Measurements from ENCODE around the gene SRRM4. TPM values are rescaled to one million over a fixed set of nuclear protein-coding genes. Genes with fewer than 3 reads are reported as not detected.
A peak's percentile ranks its signal among the peaks of the same experiment; 100 is the strongest.

Gene SRRM4
- total RNA-seq, 1 experiment from 2014 or later = 1.4 TPM

GRCh38 chr12:119019166-119019565, 37.8 kb downstream of the SRRM4 start:
- Mint-ChIP-seq H3K27ac (peak overlapping the region in 1 of 3 experiments; percentile 9; a peak in 2 of 7 replicates), H3K4me3 (peak overlapping the region in 1 of 2 experiments; percentile 30; a peak in 2 of 5 replicates), H3K9me3 (peaks cover 5 to 6% of the 10 kb centered on the region in 2 experiments; a peak in 4 of 5 replicates), H3K36me3 (ENCODE audit: insufficient read depth in 1 of 3, low read depth in 3 of 3) (peaks cover 0 to 4% (median 4%) of the 10 kb centered on the region in 3 experiments; a peak in 3 of 7 replicates), H3K27me3 (ENCODE audit: low read depth) (peaks cover 2% of the 10 kb centered on the region), H3K4me1 (peaks cover 41 to 64% of the 10 kb centered on the region in 2 experiments)
- no peak overlapping the region for H4K5ac ChIP-seq (ENCODE audit: insufficient read length, low read depth, low read length)
- H3K56ac ChIP-seq (ENCODE audit: insufficient read length, low read depth, low read length) = no peak overlapping the region
- no peaks in the 10 kb centered on the region for H3K79me2 ChIP-seq (ENCODE audit: insufficient read depth, low read length)
- no peaks in the 10 kb centered on the region for H3K9me3 ChIP-seq (ENCODE audit: control insufficient read depth, low read depth, low read length)
- no peak overlapping the region for H2AK5ac ChIP-seq (ENCODE audit: insufficient read length, low read length)
- H4K20me1 ChIP-seq (ENCODE audit: control insufficient read depth, insufficient read depth, insufficient read length) = no peaks in the 10 kb centered on the region
- no peak overlapping the region for H2AFZ ChIP-seq (ENCODE audit: low read length)
- H2BK20ac ChIP-seq (ENCODE audit: low read depth, low read length, poor library complexity, severe bottlenecking) = no peak overlapping the region
- H3K27me3 ChIP-seq (ENCODE audit: insufficient read depth, low read length) = no peaks in the 10 kb centered on the region
- H3K79me1 ChIP-seq (ENCODE audit: insufficient read depth, low read depth, low read length, poor library complexity, severe bottlenecking) = no peaks in the 10 kb centered on the region
- H2BK15ac ChIP-seq (ENCODE audit: low read depth, low read length) = no peak overlapping the region
- H2BK5ac ChIP-seq (ENCODE audit: insufficient read length, low read length) = no peak overlapping the region
- H3K18ac ChIP-seq (ENCODE audit: insufficient read length, low read depth, low read length) = no peak overlapping the region
- H3K27ac ChIP-seq (ENCODE audit: insufficient read length, low read depth, low read length) = no peak overlapping the region
- H3K4ac ChIP-seq (ENCODE audit: low read depth, low read length) = no peak overlapping the region
- H3K14ac ChIP-seq (ENCODE audit: insufficient read depth, low read length) = no peak overlapping the region; the same call in 1 of the 2 replicates
- H3K4me1 ChIP-seq (ENCODE audit: insufficient read depth, low read length) = peaks cover 10% of the 10 kb centered on the region; the same call in 1 of the 2 replicates
- H4K91ac ChIP-seq (ENCODE audit: insufficient read length, low read depth, low read length) = no peak overlapping the region
- TF ChIP-seq, protein P1, sequence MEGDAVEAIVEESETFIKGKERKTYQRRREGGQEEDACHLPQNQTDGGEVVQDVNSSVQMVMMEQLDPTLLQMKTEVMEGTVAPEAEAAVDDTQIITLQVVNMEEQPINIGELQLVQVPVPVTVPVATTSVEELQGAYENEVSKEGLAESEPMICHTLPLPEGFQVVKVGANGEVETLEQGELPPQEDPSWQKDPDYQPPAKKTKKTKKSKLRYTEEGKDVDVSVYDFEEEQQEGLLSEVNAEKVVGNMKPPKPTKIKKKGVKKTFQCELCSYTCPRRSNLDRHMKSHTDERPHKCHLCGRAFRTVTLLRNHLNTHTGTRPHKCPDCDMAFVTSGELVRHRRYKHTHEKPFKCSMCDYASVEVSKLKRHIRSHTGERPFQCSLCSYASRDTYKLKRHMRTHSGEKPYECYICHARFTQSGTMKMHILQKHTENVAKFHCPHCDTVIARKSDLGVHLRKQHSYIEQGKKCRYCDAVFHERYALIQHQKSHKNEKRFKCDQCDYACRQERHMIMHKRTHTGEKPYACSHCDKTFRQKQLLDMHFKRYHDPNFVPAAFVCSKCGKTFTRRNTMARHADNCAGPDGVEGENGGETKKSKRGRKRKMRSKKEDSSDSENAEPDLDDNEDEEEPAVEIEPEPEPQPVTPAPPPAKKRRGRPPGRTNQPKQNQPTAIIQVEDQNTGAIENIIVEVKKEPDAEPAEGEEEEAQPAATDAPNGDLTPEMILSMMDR (conservative IDR thresholded peaks at IDR 0.05) = no peak
- no CpG with 5 or more reads among the region's 3 CpGs for WGBS (ENCODE audit: extremely low coverage, insufficient read length, low lambda C conversion rate)
- no peak overlapping the region for H2BK120ac ChIP-seq (ENCODE audit: low read depth, low read length, poor library complexity, severe bottlenecking)
- no peak overlapping the region for H3T11ph ChIP-seq (ENCODE audit: low read length)
- no peaks in the 10 kb centered on the region for H3K23me2 ChIP-seq (ENCODE audit: insufficient read length, low read depth, low read length, poor library complexity, severe bottlenecking)
- H3K9ac ChIP-seq (ENCODE audit: extremely low read depth, insufficient read length, low read length) = no peak overlapping the region
- H4K8ac ChIP-seq (replicated peaks; ENCODE audit: insufficient read length, low read depth, low read length) = no peak overlapping the region
- H3K4me2 ChIP-seq (ENCODE audit: insufficient read depth, insufficient read length, low read length) = no peak overlapping the region
- H3K23ac ChIP-seq (ENCODE audit: insufficient read length, low read depth, low read length) = no peak overlapping the region
- H2BK12ac ChIP-seq (ENCODE audit: insufficient read length, low read depth, low read length) = no peak overlapping the region
- peak; percentile 18 for DNase-seq

All from H9 (cell line).